HG03175 (cell line): ENCODE results near the gene OSCP1.

Source experiments
- ATAC-seq: cut with Tn5 transposase; IDR thresholded peaks from one replicate; pipeline ENCODE4 v1.9.1; 2021; ENCODE audit warnings: mild to moderate bottlenecking, moderate library complexity; ENCODE audit not compliant: unreplicated experiment

Gene OSCP1

DNA sequence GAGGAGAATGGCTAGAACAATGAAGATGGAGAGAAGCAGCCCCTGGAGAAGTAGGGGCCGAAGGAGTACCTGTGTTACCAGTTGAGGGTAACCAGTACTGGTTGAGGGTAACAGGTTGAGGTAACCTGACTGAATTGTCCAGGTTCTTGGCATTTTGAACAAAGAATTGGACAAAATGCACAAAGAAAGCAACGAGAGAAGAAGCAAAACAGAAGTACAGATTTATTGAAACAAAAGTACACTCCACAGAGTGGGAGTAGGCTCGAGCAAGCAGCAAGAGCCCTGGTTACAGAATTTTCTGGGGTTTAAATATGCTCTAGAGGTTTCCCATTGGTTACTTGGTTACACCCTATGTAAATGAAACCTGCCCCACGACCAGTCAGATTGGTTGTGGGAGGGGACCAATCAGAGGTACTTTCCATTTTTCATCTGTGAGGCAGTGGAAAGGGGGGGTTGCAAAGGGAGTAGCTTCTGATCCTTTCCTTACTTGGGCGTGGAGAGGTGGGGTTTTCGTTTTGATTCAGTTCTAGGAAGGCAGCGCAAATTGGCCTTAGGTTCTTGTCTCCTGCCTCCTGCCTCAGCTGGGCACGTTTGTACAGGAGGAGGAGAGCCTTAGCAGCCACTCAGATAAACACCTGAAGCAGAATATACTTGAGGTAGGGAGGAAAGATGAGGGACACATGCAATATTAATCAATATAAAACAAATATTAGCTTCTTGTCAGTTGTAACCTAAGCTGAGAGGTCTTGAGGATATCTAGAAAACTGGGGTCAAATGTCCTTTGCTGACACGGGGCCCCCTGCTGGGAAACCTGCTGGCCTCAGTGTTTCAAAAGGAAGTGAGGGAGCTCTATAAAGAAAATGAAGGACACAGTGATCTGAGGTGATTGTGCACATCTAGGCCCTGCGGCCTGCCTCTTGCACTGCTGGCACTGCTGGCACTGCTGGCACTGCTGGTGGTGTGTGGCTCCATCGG is 38.3 kb downstream of the OSCP1 start:
- no peak for ATAC-seq

DNA sequence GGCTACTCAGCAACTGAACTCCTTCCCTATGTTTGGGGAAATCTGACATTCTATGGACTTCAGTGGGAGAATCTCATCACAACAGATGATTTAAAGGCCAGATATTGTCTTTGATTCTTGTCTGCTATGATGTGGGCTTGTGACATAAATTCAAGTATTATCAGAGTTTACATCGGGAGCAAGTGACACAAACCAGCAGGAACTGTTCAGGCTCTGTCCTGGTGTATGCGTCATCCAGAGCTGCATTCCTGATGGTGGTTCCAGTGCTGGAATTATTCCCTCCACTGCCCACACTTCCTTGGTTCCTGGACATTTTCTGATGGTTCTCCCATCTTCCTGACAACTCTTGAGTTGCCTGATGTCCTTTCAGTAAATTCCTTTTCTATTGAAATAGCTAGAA is 41.8 kb downstream of the OSCP1 start:
- no peak for ATAC-seq

DNA sequence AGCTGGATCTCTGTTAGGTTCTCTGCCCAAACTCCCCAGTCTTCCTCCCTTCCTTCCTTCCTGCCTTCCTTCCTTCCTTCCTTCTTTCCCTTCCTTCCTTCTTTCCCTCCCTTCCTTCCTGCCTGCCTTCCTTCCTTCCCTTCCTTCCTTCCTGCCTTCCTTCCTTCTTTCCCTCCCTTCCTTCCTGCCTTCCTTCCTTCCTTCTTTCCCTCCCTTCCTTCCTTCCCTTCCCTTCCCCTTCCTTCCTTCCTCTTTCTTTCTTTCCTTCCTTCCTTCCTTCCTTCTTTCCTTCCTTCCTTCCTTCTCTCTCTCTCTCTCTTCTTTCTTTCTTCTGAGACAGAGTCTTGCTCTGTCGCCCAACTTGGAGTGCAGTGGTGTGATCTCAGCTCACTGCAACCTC is 43.8 kb downstream of the OSCP1 start:
- no peak for ATAC-seq

DNA sequence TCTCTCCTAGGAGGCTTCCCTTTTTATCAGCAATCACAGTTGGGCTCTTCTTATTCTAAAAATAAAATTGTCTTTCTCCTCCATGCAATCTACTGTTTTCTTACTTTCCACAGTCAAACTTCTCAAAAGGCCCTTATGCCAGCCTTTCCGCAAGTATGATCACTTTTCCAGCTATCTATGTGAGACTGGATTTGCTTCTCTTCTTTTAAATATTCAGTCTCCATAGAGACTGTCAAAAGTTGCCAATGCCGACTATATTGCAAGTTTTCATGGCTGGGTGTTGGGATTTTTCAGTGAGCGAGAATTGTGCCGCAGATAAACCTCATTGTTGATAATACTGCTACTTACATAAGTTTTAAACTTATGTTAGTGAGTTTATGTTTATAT is 47.8 kb downstream of the OSCP1 start:
- no peak for ATAC-seq

DNA sequence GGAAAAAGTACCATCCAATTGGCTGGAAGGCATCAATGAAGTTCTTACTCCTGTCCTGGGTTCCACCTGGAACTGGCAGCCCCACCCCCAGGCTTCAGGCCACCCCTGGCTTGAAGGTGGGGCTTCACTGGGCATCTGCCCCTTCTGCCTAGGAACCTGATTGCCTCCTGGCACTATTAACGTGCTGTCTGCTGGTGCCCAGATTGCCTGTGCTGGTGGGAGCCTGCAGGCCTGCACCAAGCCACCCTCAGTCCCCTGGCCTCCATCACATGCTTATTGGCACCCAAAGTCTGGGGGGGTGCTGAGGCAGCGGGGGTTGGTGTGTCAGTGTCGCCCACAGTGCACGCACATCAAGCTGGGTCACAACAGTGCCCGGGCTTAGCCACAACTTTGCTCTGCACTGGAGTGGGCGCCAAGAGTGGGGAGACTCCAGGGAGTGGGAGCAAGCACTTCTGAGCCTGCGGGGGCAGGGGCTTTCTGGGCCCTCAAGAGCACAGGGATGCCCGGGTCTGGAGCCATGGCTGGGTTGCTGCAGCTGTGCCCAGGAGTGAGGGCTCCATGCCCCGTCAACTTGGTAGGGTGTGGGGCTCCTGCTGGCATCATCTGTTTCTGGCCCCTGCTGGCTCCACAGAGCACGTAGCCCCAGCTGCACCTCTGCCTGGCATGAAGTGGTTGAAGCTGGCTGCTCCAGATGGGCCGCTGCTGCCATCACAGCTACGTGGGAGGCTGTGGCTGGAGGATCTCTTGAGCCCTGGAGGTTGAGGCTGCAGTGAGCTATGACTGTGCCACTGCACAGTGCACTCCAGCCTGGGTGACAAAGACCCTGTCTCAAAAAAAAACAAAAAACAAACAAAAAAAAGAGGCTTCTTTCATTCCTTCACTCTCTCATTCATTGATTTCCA is 48.4 kb downstream of the OSCP1 start:
- ATAC-seq: no peak

DNA sequence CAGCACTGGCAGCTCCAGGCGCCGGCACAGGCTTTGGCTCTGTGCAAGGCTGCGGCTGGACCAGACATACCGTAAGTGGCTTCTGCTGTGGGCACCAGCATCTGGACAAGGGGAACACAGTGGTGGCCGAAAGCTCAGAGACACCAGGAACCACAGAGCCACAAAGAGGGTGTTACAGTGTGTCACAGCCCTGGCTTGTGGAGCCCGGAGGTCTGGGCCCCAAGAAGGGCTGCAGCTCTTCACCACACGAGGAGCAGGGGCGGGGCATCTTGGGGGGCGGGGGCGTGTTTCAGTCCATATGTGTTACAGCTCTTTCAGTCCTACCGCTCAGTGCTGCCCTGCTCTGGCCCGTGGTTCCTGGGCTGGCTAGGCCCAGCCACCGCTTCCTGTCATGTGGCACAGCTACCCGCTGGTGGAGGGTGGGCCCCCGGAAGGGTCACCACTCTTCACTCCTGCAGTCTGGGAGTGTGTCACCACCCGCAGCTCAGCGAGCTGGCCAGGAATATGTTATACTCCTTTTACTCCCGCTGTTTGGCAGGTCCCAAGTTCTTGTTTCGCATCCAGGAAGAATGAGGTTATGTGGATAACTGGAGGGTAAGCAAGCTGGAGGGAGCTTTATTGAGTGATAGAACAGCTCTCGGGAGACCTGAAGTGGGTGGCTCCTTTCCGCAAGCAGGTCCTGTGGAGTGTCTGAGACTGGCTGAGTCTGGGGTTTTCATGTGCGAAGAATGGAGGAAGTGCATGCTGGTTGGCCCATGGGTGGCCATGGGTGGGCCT is 49.2 kb downstream of the OSCP1 start:
- no peak for ATAC-seq

DNA sequence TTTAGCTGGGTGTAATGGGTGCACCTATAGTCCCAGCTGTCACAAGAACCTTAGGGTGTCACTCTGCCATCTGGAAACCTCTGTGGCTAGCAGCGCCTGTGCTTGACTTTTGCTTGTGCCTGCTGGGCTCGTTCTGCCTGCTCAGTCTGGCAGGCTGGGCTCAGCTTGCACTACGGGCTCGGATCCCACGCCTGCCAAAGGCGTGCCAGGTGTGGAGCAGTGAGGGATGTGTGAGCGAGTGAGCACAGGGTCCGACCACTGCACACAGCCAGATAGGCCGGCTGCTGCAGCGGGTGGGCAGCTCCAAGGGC is 49.8 kb downstream of the OSCP1 start:
- ATAC-seq: no peak

DNA sequence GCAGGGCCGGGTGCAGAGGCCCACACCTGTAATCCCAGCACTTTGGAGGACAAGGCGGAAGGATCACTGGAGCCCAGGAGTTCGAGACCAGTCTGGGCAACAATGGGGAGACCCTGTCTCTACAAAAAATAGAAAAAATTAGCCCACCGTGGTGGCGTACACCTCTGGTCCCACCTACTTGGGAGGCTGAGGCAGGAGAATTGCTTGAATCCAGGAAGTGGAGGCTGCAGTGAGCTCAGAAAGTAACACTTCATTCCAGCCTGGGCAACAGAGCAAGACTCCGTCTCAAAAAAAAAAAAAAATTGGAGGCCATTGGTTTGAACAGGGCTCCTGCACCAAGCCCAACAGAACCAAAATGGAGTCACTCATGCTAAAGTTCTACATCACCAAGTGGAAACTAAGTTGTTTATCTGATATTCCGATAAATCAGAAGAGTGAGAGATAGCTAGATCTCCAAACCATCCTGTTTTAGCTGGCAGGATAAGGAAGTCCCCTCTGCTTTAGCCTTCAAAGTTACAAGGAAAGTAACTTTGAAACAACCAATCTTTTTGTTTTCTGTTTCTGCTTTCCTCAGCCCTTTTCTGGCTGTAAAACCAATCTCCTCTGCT is 51.8 kb downstream of the OSCP1 start:
- ATAC-seq: no peak

DNA sequence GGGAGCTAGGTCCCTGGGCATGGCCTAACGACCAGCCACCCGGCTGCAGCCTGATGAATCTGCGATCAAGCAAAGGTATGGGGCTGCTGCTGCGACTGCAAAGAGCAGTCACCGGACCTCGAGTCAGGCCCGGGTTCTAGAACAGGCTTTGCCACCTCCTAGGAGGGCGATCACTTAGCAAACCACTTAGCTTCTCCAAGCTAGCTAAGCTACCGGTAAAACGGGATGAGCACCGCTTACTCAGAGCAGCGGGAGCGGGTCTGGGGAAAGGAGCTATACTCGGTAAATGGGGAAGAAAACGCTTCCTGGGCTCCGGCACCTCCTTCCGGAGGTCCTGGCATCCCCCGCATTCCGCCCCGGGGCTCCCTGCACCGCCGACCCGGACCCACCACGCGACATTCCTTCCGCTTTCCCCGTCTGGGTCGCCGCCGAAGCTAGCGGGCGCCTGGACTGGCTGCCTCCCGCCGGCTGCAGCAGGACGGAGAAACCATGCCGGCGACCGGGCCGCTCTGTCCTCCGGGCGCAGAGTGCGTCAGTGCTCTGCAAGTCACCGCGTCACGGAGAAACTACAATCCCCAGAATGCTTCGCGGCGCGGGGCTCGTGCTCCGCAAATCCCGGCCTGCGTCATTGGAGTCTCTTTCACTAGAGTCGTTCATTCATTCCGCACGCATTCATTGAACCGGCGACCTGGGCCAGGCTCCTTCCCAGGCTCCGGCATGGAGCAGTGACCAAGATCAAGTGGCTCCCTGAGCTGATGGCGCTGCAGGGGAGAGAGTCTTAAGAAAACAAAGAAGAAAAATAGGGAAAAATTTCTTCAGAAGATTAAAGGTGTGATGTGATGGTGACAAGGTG is 52.6 kb downstream of the OSCP1 start, which contains the start of gene LSM10:
Gene LSM10, minus strand, starts transcription at position 531 of the 853 bp plus-strand sequence. CDS start 3,779 bp downstream, outside the sequence.
- ATAC-seq: peak; percentile 90

DNA sequence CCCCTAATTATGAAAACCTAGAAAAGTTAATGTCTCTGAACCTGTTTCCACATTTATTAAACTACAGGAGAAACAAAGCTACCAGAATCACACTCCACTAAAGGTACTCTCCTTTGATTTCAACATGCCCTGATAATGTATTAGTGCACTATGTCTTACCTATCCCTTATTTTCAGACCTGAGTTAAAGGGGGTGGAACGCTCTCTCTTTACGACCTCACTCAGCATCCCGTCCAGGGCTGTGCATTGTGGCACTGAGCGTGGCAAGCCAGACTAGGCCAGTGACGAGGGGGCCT is 53.2 kb downstream of the OSCP1 start:
- peak; percentile 29 for ATAC-seq

DNA sequence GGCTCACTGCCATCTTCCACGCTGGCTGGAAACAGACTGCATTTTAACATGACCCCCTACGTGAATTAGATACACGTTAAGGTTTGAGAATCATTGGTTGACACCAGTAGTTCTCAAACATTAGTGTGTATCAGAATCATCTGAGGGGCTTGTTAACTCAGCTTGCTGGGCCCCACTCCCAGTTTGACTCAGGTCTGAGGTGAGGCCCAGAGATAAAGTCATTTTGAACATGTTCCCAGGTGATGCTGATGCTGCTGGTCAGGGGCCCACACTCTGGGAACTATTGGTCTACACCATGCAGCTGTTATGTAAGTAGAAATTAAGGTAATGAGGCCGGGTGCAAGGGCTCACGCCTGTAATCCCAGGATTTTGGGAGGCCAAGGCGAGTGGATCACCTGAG is 53.9 kb downstream of the OSCP1 start:
- no peak for ATAC-seq

DNA sequence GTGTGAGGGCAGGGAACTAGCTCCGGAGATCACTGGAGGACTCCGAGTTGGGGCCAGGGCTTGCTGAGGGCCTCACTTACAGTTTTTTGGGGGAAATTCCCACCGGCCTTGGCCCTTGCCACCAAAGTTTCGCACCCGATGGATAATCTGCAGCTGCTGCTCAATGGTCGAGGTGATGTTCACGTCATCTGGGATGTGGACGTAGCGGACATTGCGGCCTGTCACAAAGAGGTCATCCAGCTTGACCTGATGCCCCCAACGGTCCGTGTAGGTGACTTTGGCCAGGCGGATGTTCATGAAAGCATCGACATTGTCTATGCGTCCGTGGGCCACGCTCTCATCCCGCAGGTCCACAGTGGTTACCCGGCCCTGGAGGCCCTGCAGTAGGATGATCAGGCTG is 56.6 kb downstream of the OSCP1 start:
- no peak for ATAC-seq

DNA sequence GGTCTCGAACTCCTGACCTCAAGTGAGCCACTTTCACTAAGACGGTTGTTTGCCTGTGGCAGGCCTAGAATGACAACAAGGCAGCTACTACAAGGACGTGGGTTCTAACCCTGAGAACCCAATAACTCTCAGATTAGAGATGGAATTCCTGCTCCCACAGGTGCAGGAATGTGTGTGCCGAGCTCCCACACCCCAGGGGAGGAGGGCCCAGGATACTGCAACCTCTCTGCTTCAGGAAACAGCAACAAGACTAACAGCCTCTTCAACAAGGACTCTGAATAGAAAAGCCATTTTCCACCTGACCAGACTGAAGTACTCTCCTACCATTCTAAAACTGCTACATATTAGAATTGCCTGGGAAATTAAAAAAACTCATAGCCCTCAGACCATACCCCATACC is 57.4 kb downstream of the OSCP1 start:
- no peak for ATAC-seq

DNA sequence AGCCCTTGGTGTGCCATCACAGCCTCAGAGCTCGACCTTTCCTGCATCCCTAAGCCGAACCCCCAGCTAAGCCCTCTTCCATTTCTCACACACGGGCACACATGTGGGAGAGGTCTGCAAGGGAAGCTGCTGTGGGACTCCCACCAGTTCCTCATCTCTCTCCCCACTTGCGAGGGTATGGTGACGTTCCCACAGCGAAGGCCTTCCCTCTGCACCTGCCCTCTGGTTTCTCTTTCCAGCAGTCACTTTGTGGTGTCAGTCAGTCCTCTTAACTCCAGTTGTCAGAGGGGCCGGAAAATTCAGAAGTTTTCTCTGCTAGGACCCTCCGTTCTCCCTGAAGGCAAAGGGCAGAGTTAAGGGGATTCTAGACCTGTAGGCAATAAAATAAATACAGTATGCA is 59.0 kb downstream of the OSCP1 start:
- ATAC-seq: no peak

DNA sequence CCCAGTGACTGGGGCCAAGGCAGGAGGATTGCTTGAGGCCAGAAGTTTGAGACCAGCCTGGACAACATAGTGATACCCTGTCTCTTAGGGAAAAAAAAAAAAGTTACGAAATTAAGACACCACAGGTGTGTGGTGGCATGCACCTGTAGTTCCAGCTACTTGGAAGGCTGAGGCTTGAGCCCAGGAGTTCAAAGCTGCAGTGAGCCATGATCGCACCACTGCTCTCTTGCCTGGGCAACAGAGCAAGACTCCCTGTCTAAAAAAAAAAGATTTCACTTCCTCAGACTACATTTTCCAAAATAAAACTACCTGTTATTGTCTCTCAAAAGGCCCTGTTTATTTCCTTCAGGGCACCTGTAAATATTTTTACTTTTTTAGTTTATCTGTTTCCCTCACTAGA is 59.8 kb downstream of the OSCP1 start:
- no peak for ATAC-seq

DNA sequence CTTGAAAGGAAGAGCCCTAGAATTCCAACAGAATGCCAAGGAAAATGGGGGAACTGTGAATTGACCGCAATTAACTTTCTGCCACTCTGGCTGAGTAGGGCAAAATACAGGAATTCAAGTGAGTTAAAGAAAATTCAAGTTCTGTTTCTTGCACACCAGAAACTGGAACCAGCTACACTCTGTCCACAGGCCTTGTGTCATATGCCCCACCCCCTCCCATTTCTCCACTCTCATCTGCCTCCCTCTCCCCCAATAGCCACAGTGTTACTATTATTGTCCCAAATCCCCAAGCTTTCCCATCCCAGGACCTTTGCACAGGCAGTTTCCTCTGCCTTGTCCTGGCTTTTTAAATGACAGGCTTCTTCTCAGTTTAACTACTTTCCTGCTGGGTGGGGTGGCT is 60.3 kb downstream of the OSCP1 start:
- ATAC-seq: no peak

DNA sequence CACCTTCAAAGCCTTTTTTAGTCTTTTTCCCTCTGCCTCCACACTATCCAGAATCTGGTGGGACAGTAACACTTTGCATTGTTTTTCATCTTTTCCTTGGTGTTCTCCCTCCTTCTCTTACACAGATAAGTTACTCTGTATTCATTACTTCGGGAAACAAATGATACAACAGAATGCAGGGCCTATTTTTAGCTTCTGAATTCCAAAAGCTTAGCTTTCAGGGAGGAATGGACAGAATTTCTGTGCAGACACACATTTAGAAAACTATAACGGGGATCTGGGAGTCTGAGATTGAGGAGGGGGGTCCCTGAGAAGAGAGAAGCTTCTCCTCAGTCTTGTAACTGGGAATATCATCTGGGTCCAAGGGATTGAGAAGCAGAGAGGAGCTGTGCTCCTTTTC is 61.0 kb downstream of the OSCP1 start:
- ATAC-seq: no peak

DNA sequence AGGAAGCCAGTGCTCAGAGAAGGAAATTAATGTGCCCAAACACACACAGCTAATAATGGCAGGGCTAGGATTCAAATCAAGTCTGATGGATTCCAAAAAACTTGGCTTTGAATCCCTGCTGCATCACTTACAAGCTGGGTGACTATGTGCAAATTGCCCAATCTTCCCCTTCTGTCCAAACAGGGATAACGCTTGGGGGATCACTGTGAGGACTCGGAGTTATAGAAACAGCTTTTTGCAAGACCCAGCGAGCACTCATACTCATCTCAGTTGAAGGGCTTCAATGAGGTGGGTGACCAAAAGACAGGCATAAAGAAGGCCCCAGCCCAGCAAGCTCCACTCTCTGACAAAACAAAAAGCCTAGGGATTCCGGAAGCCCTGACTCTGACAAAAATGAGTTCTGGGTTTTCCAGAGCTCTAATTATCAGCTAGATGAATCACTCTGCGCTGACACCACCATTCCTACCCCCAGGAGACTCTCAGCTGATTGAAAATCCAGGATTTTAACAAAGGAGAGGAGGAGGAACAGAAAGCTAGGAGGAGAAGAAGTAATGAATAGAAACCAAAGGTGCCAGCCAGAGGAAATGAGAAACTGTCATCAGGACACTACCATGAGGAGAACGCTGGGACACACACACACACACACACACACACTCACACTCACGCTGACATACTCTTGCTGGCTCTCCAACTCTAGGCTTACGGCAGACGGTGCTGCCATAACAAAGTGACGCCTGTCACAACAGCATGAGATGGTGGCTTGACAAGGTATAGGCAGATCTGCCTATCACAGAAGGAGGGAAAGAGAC is 62.9 kb downstream of the OSCP1 start:
- no peak for ATAC-seq
